Erythroblast (primary cell): ENCODE data around the gene JPT2.

Experiments used
- GATA1 ChIP-seq: IDR thresholded peaks from 2 replicates; pipeline ENCODE4 v1.6.1; 2011; ENCODE audit warnings: low read depth, mild to moderate bottlenecking, control low read depth, low read length, moderate library complexity
- POLR2A ChIP-seq: IDR thresholded peaks from 2 replicates; pipeline ENCODE4 v1.6.1; 2011; ENCODE audit warnings: mild to moderate bottlenecking, low read length

DNA sequence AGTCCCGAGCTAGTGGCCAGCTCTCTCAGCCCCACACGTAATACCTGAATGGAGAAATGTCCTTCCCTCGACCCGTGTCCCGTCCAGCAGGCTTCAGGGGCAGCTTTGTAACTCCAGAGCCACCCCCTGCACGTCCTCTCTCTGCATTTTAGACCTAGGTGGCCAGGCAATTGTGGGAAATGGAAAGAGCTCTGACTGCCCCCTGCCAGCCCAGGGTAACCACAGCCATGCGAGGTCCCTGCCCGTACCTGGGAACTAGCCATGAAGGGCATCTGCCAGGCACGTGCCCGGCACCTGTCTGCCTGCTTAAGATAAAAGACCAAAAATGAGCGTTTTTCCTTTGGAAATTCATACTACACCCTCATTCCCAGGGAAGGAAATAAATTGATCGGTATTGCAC, 37.1 kb downstream of the JPT2 start:
- TF ChIP-seq POLR2A (no peak), GATA1 (no peak)
